HG02870 (cell line): ENCODE measurements around the gene MNS1.
A peak's percentile ranks its signal among the peaks of the same experiment; 100 is the strongest.
"Not testable (repeated sequence)": the region's sequence is repeated elsewhere in the genome, so short reads cannot be mapped to it uniquely, and the experiment has no call there.

Experiments
- ATAC-seq: cut with Tn5 transposase; IDR thresholded peaks from one replicate; pipeline ENCODE4 v1.9.1; 2021; ENCODE audit warnings: mild to moderate bottlenecking, moderate library complexity; ENCODE audit not compliant: unreplicated experiment

Gene MNS1

GRCh38 chr15:56464893-56465520 lies at the start of gene MNS1:
MNS1 (minus strand) TSS chr15:56465137; CDS start chr15:56464972, 165 bp downstream.
- ATAC-seq = peak; percentile 99

GRCh38 chr15:56496635-56497034 lies 31.7 kb upstream of the MNS1 start:
- no peak for ATAC-seq

- ATAC-seq = no peak
These were observed 30.6 kb upstream of the MNS1 start for GRCh38 chr15:56495533-56495932.

- ATAC-seq = no peak
These were observed 30.1 kb upstream of the MNS1 start for GRCh38 chr15:56495053-56495452.

DNA sequence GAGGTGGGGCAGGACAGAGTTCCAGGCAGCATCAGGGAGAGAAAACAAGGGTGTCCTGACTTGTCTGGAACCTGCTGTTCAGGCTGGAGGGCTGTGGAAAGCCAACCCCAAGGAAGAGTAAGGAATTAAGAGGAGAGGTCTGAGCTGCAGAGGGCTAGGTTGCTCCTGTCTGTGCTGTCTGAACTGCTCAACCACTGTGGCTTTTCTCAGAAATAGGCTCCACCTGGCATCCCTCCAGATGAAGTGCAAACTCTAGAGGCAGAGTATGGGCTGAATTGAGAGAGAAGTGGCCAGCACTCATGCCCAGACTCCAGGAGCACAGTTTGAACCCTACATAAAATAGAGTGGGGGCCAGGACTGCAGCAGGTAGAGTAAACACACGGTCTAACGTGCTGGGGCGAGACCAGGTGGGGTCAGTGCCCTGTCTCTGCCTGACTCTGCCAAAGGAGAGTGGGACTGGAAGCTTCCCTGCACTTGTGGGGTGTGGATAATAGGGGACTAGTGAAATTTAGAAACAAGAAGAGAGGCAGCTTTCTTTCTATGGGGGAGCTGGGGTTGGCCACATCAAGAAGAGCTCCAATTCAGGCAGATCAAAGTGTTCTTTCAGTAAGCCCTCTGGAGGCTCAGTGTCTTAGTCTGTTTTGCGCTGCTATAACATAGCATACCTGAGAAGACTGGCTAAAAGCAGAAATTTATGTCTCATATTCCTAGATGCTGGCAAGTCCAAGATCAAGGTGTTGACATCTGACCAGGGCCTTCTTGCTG lies 28.0 kb upstream of the MNS1 start:
- ATAC-seq = no peak

DNA sequence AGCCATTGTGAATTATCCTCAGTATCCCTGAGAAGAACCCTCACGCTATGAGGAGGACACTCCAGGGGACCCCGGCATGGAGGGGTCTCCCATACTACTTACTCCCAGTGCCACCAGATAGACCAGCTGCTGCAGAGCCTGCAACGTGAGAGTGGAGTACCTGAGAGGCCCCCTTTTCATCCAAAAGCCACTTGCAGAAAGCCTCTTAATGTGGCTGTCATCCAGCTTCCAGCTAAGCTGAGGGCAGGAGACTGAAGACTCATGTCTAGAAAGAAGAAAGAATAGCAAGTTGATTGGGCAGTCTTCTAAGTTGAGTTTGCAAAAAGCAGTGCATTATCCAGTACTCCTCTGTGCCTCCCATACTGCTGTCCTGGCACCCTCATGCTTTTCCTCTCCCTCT lies 27.3 kb upstream of the MNS1 start:
- ATAC-seq = no peak

GRCh38 chr15:56491110-56491722 lies 26.3 kb upstream of the MNS1 start:
- ATAC-seq = peak; percentile 50

GRCh38 chr15:56490461-56490860 lies 25.5 kb upstream of the MNS1 start:
- ATAC-seq = no peak

DNA sequence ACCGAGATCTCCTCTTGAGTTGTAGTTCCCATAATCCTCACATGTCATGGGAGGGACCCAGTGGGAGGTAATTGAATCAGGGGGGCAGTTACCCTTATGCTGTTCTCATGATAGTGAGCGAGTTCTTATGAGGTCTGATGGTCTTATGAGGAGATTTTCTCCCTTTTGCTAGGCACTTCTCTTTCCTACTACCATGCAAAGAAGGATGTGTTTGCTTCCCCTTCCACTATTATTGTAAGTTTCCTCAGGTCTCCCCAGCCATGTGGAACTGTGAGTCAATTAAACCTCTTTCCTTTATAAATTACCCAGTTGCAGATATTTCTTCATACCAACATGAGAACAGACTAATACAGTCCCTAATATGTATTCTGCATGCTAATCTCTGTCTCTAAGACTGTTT lies 21.3 kb upstream of the MNS1 start:
- ATAC-seq = not testable (repeated sequence)

DNA sequence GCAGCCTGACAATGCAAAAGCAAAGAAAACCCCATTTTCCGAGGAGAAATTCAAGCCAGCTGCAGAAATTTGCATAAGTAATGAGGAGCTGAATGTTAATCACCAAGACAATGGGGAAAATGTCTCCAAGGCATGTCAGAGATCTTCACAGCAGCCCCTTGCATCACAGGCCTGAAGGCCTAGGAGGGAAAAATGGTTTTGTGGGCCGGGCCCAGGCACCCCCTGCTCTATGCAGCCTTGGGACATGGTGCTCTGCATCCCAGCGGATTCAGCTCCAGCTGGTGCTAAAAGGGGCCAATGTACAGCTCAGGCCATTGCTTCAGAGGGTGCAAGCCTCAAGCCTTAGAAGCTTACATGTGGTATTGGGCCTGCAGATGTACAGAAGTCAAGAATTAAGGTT lies 20.5 kb upstream of the MNS1 start:
- not testable (repeated sequence) for ATAC-seq

- no peak for ATAC-seq
These were observed 19.4 kb upstream of the MNS1 start for GRCh38 chr15:56484287-56484686.

DNA sequence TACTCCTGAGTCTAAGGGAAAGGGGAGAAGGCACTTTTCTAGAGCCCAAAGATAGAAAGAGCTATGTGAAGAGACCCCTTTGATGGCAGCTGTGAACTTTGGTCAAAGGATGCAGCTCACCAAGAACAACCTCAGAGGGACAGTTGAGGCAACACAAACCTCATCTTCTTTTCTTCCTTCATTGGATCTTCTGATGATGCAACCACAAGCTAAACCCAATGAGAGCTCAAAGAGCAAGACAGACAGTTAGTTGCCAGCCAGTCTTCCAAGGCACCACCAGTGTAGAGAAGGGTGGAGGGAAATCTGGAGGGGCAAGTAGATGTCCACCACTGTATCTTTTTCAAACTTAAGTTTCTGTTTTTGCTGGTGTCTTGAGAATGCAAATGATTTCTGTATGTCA lies 10.4 kb upstream of the MNS1 start:
- ATAC-seq = no peak

DNA sequence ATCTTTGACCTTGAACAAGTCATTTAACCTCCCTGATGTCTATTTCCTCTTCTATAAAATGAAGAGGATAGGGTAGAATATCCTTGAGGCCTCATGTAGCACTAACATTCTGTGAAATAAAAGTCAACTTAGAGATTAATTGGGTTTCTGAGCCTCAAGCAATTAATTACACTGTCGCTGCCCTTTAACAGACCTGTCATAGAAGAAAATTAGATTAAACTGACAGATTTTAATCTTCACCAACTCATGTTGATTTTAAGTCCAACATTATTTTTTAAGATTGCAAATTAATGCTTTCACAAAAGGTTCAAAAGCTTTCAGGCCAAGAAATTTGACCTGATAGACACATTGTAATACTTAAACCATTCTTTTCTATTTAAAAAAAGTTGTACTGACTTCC lies 8.1 kb upstream of the MNS1 start:
- ATAC-seq = no peak

DNA sequence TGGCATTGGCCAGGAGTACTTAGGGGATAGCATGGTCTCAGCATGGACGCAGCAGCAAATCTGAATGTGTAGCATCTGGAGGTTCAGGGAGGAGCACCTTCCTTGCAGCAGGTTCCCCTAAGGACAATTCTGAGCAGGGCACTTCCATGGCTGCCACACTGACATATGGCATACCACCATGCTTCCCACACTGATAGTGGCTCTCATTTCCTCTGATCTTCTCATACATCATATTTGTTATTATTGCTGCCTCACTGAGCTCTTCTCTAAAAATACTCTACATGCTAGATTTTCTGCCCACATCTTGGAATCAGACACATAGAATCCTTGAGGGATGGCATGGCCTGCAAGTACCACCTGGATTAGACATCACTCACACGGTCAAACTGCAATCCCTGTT lies 7.3 kb upstream of the MNS1 start:
- no peak for ATAC-seq

GRCh38 chr15:56471440-56472069 lies 6.6 kb upstream of the MNS1 start:
- ATAC-seq = no peak

GRCh38 chr15:56469483-56469882 lies 4.5 kb upstream of the MNS1 start:
- no peak for ATAC-seq

DNA sequence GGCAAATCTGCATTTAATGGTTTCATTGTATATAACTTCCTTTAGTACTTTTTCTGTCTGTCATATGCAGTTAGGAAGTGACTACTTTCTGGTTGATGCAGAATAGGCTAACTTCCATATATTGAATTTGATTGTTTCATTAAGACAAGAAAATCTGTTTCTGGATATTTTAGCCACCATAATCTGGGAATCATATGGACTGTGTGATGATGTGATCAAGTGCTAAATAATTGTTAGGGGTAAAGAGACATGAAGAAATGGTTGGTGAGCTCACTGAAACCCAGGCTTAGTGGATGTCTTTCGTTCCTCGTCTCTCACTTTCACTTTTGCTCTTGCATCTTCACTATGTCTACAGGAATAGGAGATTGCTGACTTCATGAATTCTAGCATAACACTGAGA lies 3.5 kb upstream of the MNS1 start:
- ATAC-seq = no peak

- no peak for ATAC-seq
These were observed 2.7 kb upstream of the MNS1 start for GRCh38 chr15:56467616-56468015.

- ATAC-seq = no peak
These were observed 4.0 kb downstream of the MNS1 start for GRCh38 chr15:56460947-56461346.

- ATAC-seq = no peak
These were observed 4.9 kb downstream of the MNS1 start for GRCh38 chr15:56460071-56460470.

GRCh38 chr15:56459096-56459495 lies 5.8 kb downstream of the MNS1 start:
- ATAC-seq = no peak

GRCh38 chr15:56456229-56456628 lies 8.7 kb downstream of the MNS1 start:
- ATAC-seq = no peak
